ENCODE measurements around the gene LRRC26. TPM values are rescaled to one million over a fixed set of nuclear protein-coding genes. Genes with fewer than 3 reads are reported as not detected.

The LRRC26 gene
- total and polyA plus RNA-seq, 2 of the 13 experiments (the other 11 are each of a cell fraction or from before 2014, with no cell fraction given): not detected

DNA sequence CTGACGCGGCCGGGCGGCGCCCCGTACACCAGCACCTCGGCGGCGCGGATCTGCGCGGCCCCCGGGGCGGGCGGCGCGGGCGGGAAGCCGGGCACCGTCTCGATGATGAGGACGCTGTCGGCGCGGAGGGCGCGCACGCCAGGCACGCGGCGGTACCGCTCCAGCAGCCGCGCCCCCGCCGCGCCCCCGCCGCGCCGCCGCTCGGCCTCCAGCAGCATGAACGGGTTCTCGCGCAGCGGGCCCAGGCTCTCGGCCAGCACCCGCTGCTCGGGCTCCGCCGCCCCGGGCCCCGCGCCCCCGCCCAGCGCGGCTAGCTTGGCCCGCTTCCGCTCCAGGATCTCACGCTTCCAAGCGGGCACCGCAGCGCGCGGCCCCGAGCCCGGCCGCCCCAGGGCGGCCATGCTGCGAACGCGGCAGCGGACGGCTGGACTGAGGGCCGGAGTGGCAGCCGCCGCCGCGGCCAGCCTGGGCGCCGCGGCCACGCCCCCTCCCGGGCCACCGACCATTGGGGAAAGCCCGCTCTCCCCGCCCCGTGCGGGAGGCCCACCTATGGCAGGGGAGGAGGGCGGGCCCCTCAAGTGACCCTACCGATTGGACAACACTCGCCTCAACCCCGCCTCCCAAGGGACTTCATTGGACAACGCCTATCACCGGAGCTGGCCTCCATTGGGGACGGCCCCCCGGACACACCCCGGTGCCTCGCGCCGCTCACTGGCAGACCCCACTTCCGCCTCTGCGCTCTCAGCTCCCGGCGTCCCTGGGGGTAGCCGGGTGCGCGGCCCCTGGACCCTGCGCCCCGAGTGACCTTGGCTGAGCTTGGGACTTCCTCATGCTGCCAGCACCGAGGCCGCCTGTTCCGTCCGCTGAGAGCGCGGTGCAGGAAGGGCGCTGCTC lies 30.7 kb upstream of the LRRC26 start, which contains the start of gene TPRN (continued):
- TF ChIP-seq, protein P1, sequence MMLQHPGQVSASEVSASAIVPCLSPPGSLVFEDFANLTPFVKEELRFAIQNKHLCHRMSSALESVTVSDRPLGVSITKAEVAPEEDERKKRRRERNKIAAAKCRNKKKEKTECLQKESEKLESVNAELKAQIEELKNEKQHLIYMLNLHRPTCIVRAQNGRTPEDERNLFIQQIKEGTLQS (CRISPR knock-in tag; IDR thresholded peaks at IDR 0.05): peak; percentile 50; the same call in 1 of the 2 replicates
- TF ChIP-seq ZNF484 (CRISPR knock-in tag; IDR thresholded peaks at IDR 0.05; ENCODE audit: borderline replicate concordance, low read depth): no peak
- TF ChIP-seq, protein P2, sequence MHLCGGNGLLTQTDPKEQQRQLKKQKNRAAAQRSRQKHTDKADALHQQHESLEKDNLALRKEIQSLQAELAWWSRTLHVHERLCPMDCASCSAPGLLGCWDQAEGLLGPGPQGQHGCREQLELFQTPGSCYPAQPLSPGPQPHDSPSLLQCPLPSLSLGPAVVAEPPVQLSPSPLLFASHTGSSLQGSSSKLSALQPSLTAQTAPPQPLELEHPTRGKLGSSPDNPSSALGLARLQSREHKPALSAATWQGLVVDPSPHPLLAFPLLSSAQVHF (CRISPR knock-in tag; IDR thresholded peaks at IDR 0.05): no peak
- TF ChIP-seq ZMYM2 (CRISPR knock-in tag; IDR thresholded peaks at IDR 0.05): 0 out of 2 replicates have a peak, but pooled peaks have one; percentile 52
- TF ChIP-seq MATR3 (CRISPR knock-in tag; IDR thresholded peaks at IDR 0.05): no peak
- no peak for TF ChIP-seq ZFP62 (CRISPR knock-in tag; IDR thresholded peaks at IDR 0.05)
- 0 out of 2 replicates have a peak, but pooled peaks have one; percentile 31 for TF ChIP-seq ZSCAN25 (CRISPR knock-in tag; IDR thresholded peaks at IDR 0.05)
- no peak for TF ChIP-seq RORA (CRISPR knock-in tag; IDR thresholded peaks at IDR 0.05)
- TF ChIP-seq KLF6 (CRISPR knock-in tag; IDR thresholded peaks at IDR 0.05): peak; percentile 68; the same call in 1 of the 2 replicates
- TF ChIP-seq PRPF4 (IDR thresholded peaks at IDR 0.05; ENCODE audit: low read depth, low read length, poor library complexity, severe bottlenecking): no peak
- no peak; the same call in 1 of the 2 replicates for TF ChIP-seq TMF1 (CRISPR knock-in tag; IDR thresholded peaks at IDR 0.05; ENCODE audit: low read depth)
- TF ChIP-seq, protein P3, sequence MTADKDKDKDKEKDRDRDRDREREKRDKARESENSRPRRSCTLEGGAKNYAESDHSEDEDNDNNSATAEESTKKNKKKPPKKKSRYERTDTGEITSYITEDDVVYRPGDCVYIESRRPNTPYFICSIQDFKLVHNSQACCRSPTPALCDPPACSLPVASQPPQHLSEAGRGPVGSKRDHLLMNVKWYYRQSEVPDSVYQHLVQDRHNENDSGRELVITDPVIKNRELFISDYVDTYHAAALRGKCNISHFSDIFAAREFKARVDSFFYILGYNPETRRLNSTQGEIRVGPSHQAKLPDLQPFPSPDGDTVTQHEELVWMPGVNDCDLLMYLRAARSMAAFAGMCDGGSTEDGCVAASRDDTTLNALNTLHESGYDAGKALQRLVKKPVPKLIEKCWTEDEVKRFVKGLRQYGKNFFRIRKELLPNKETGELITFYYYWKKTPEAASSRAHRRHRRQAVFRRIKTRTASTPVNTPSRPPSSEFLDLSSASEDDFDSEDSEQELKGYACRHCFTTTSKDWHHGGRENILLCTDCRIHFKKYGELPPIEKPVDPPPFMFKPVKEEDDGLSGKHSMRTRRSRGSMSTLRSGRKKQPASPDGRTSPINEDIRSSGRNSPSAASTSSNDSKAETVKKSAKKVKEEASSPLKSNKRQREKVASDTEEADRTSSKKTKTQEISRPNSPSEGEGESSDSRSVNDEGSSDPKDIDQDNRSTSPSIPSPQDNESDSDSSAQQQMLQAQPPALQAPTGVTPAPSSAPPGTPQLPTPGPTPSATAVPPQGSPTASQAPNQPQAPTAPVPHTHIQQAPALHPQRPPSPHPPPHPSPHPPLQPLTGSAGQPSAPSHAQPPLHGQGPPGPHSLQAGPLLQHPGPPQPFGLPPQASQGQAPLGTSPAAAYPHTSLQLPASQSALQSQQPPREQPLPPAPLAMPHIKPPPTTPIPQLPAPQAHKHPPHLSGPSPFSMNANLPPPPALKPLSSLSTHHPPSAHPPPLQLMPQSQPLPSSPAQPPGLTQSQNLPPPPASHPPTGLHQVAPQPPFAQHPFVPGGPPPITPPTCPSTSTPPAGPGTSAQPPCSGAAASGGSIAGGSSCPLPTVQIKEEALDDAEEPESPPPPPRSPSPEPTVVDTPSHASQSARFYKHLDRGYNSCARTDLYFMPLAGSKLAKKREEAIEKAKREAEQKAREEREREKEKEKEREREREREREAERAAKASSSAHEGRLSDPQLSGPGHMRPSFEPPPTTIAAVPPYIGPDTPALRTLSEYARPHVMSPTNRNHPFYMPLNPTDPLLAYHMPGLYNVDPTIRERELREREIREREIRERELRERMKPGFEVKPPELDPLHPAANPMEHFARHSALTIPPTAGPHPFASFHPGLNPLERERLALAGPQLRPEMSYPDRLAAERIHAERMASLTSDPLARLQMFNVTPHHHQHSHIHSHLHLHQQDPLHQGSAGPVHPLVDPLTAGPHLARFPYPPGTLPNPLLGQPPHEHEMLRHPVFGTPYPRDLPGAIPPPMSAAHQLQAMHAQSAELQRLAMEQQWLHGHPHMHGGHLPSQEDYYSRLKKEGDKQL (CRISPR knock-in tag; IDR thresholded peaks at IDR 0.05; ENCODE audit: low read depth): no peak
- peak; percentile 78; the same call in 1 of the 2 replicates for TF ChIP-seq KDM3A (CRISPR knock-in tag; IDR thresholded peaks at IDR 0.05; ENCODE audit: low read depth)
- TF ChIP-seq RARG (CRISPR knock-in tag; IDR thresholded peaks at IDR 0.05; ENCODE audit: low read depth): no peak
- peak; percentile 84 for TF ChIP-seq AGO1 (IDR thresholded peaks at IDR 0.05; ENCODE audit: low read depth, low read length, poor library complexity, severe bottlenecking)
- peak; percentile 51; the same call in 1 of the 2 replicates for TF ChIP-seq MAF1 (CRISPR knock-in tag; IDR thresholded peaks at IDR 0.05; ENCODE audit: borderline replicate concordance)
- TF ChIP-seq, protein P4, sequence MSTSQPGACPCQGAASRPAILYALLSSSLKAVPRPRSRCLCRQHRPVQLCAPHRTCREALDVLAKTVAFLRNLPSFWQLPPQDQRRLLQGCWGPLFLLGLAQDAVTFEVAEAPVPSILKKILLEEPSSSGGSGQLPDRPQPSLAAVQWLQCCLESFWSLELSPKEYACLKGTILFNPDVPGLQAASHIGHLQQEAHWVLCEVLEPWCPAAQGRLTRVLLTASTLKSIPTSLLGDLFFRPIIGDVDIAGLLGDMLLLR (CRISPR knock-in tag; IDR thresholded peaks at IDR 0.05): no peak; the same call in 1 of the 2 replicates
- TF ChIP-seq ZNF10 (CRISPR knock-in tag; IDR thresholded peaks at IDR 0.05; ENCODE audit: borderline replicate concordance, low read depth): no peak
- TF ChIP-seq KDM5B (CRISPR knock-in tag; IDR thresholded peaks at IDR 0.05; ENCODE audit: borderline replicate concordance): peak; percentile 82; the same call in 1 of the 2 replicates
- no peak for TF ChIP-seq JARID2 (CRISPR knock-in tag; IDR thresholded peaks at IDR 0.05; ENCODE audit: insufficient replicate concordance)
- no peak for TF ChIP-seq ZSCAN30 (CRISPR knock-in tag; IDR thresholded peaks at IDR 0.05)
- peak; percentile 72 for TF ChIP-seq PITX1 (CRISPR knock-in tag; IDR thresholded peaks at IDR 0.05)
- TF ChIP-seq MTF2 (CRISPR knock-in tag; IDR thresholded peaks at IDR 0.05; ENCODE audit: borderline replicate concordance): no peak

Data from HepG2 (cell line).